H1 (cell line): Measurements from ENCODE around the gene CEP104. TPM values are rescaled to one million over a fixed set of nuclear protein-coding genes. Genes with fewer than 3 reads are reported as not detected.

ENCODE experiments used
- CTCF ChIA-PET: fragments of 300-600 bp; sonication (Branson Sonifier 250); formaldehyde crosslinking; loops from one replicate; lab custom pipeline; 2021; ENCODE audit not compliant: partially characterized antibody; lab: Charles Lee
- POLR2A ChIA-PET: fragments of 300-600 bp; sonication (Branson Sonifier 250); formaldehyde crosslinking; loops from one replicate; lab custom pipeline; 2021; ENCODE audit warnings: inconsistent platforms; ENCODE audit not compliant: partially characterized antibody; lab: Charles Lee
- DNase-seq, 2 experiments: peaks; one replicate each; pipeline versions ENCODE4 v3.0.0 to v3.0.0-alpha.2; 2010 to 2022; ENCODE audit warnings: low spot score in 2 of 2, low read depth in 1 of 2, mixed read lengths in 1 of 2
- FAIRE-seq: peaks from 2 replicates; lab custom pipeline; 2011; peaks lifted over from hg19 to GRCh38; lab: Jason Lieb, UNC
- H2AFZ ChIP-seq: 2 replicates; pipeline ENCODE4 v1.8.1; 2012; ENCODE audit warnings: low read length, inconsistent platforms
- H2AK5ac ChIP-seq: 2 replicates; pipeline ENCODE4 v1.6.1; 2013; ENCODE audit warnings: low read depth, low read length
- H2BK120ac ChIP-seq: replicated peaks from 2 replicates; pipeline ENCODE3; 2013; ENCODE audit warnings: low read depth, low read length, inconsistent platforms
- H2BK12ac ChIP-seq: 2 replicates; pipeline ENCODE4 v1.6.1; 2013; ENCODE audit warnings: low read depth, low read length
- H2BK15ac ChIP-seq: 2 replicates; pipeline ENCODE4 v1.6.1; 2013; ENCODE audit warnings: low read length
- H2BK20ac ChIP-seq: 2 replicates; pipeline ENCODE4 v1.6.1; 2013; ENCODE audit warnings: low read length
- H2BK5ac ChIP-seq: 2 replicates; pipeline ENCODE4 v1.6.1; 2013; ENCODE audit warnings: low read depth, low read length
- H3K14ac ChIP-seq: 2 replicates; pipeline ENCODE4 v1.6.1; 2013; ENCODE audit warnings: inconsistent platforms; ENCODE audit not compliant: insufficient read length
- H3K18ac ChIP-seq: 2 replicates; pipeline ENCODE4 v1.6.1; 2013; ENCODE audit warnings: low read length; ENCODE audit errors: extremely low read depth
- H3K23ac ChIP-seq: 2 replicates; pipeline ENCODE4 v1.6.1; 2013; ENCODE audit warnings: inconsistent platforms; ENCODE audit not compliant: insufficient read length
- H3K23me2 ChIP-seq: 2 replicates; pipeline ENCODE4 v1.6.1; 2013; ENCODE audit warnings: low read depth, low read length
- H3K27ac ChIP-seq: 2 replicates; pipeline ENCODE4 v1.6.1; 2011; ENCODE audit warnings: low read depth, low read length, inconsistent platforms
- H3K27me3 ChIP-seq, 4 experiments: replicated peaks in 1 of 4; 1 replicate in 1 of 4; 2 replicates in 3 of 4; pipeline versions ENCODE4 v1.6.1 to v1.8.1; 2011 to 2013; ENCODE audit warnings: low read length in 3 of 4, mild to moderate bottlenecking in 3 of 4, inconsistent platforms in 2 of 4, mixed read lengths in 2 of 4, moderate library complexity in 1 of 4; ENCODE audit not compliant: control insufficient read depth in 3 of 4, insufficient read depth in 3 of 4; ENCODE audit errors: extremely low read depth in 1 of 4
- H3K36me3 ChIP-seq, 4 experiments: 2 replicates each; pipeline versions ENCODE4 v1.6.1 to v1.8.1; 2011 to 2013; ENCODE audit warnings: mild to moderate bottlenecking in 4 of 4, low read length in 3 of 4, moderate library complexity in 2 of 4, control low read depth in 1 of 4, inconsistent platforms in 1 of 4; ENCODE audit not compliant: insufficient read depth in 4 of 4, control insufficient read depth in 2 of 4
- H3K4ac ChIP-seq: replicated peaks from 2 replicates; pipeline ENCODE3; 2013; ENCODE audit warnings: low read length, low read depth, mixed read lengths, inconsistent platforms; ENCODE audit not compliant: insufficient read length
- H3K4me1 ChIP-seq, 4 experiments: replicated peaks in 1 of 4; 1 replicate in 1 of 4; 2 replicates in 3 of 4; pipeline versions ENCODE4 v1.6.1 to v1.8.1; 2011 to 2013; ENCODE audit warnings: low read length in 3 of 4, inconsistent platforms in 2 of 4, mixed read lengths in 1 of 4; ENCODE audit not compliant: insufficient read depth in 4 of 4, control insufficient read depth in 3 of 4
- H3K4me2 ChIP-seq, 2 experiments: 2 replicates each; pipeline versions ENCODE4 v1.6.1 to v1.8.1; 2011 to 2013; ENCODE audit warnings: low read depth in 2 of 2, low read length in 2 of 2, control low read depth in 1 of 2, inconsistent platforms in 1 of 2, mild to moderate bottlenecking in 1 of 2; ENCODE audit not compliant: insufficient read depth in 1 of 2
- H3K4me3 ChIP-seq, 4 experiments: fragments of 200-600, 300-600 bp in 1 of 4; sonication (generic), shearing (Covaris generic), sonication (Bioruptor Twin) in 1 of 4; 2 replicates each; pipeline versions ENCODE4 v1.5.1 to v1.8.1; 2011 to 2016; ENCODE audit warnings: low read length in 4 of 4, low read depth in 3 of 4, control low read depth in 2 of 4, inconsistent platforms in 2 of 4, mild to moderate bottlenecking in 2 of 4, mixed read lengths in 1 of 4, moderate library complexity in 1 of 4; ENCODE audit not compliant: insufficient read depth in 2 of 4; ENCODE audit errors: extremely low read depth in 1 of 4
- H3K56ac ChIP-seq: replicated peaks from 2 replicates; pipeline ENCODE3; 2013; ENCODE audit warnings: low read depth, mild to moderate bottlenecking, mixed read lengths, low read length, inconsistent platforms; ENCODE audit not compliant: insufficient read length
- H3K79me1 ChIP-seq: 2 replicates; pipeline ENCODE4 v1.6.1; 2013; ENCODE audit warnings: low read depth, low read length, control low read depth
- H3K79me2 ChIP-seq, 2 experiments: 2 replicates each; pipeline versions ENCODE4 v1.6.1 to v1.8.1; 2012 to 2013; ENCODE audit warnings: low read length in 2 of 2, mild to moderate bottlenecking in 2 of 2, inconsistent platforms in 1 of 2; ENCODE audit not compliant: insufficient read depth in 2 of 2, control insufficient read depth in 1 of 2
- H3K9ac ChIP-seq, 4 experiments: replicated peaks in 1 of 4; 1 replicate in 1 of 4; 2 replicates in 3 of 4; pipeline versions ENCODE4 v1.6.1 to v1.8.1; 2011 to 2013; ENCODE audit warnings: low read depth in 3 of 4, low read length in 3 of 4, control low read depth in 2 of 4, mild to moderate bottlenecking in 2 of 4, moderate library complexity in 2 of 4, inconsistent platforms in 1 of 4; ENCODE audit errors: extremely low read depth in 1 of 4
- H3K9me3 ChIP-seq, 2 experiments: 2 replicates each; pipeline versions ENCODE4 v1.6.1 to v1.8.1; 2012 to 2013; ENCODE audit warnings: mild to moderate bottlenecking in 2 of 2, moderate library complexity in 2 of 2, control low read depth in 1 of 2, inconsistent platforms in 1 of 2, low read depth in 1 of 2, low read length in 1 of 2, mixed read lengths in 1 of 2; ENCODE audit not compliant: insufficient read depth in 2 of 2
- H4K20me1 ChIP-seq, 2 experiments: replicated peaks in 1 of 2; 2 replicates each; pipeline versions ENCODE3 to v1.8.1; 2011 to 2013; ENCODE audit warnings: inconsistent platforms in 2 of 2, low read length in 2 of 2, mild to moderate bottlenecking in 1 of 2; ENCODE audit not compliant: insufficient read depth in 2 of 2, control insufficient read depth in 1 of 2
- H4K5ac ChIP-seq: 2 replicates; pipeline ENCODE4 v1.6.1; 2013; ENCODE audit warnings: low read length, low read depth, mixed read lengths, inconsistent platforms; ENCODE audit not compliant: insufficient read length
- H4K8ac ChIP-seq: 2 replicates; pipeline ENCODE4 v1.8.0; 2013; ENCODE audit warnings: mild to moderate bottlenecking, moderate library complexity, low read length, inconsistent platforms; ENCODE audit not compliant: insufficient read depth; ENCODE audit errors: extremely low read depth
- H4K91ac ChIP-seq: replicated peaks from 2 replicates; pipeline ENCODE3; 2013; ENCODE audit warnings: low read length, mixed read lengths, inconsistent platforms; ENCODE audit not compliant: insufficient read length
- ATF3 ChIP-seq: IDR thresholded peaks from 2 replicates; pipeline ENCODE4 v1.6.1; 2011; ENCODE audit warnings: low read depth, mild to moderate bottlenecking, low read length; ENCODE audit not compliant: insufficient read depth
- CHD1 ChIP-seq: IDR thresholded peaks from 2 replicates; pipeline ENCODE4 v1.6.1; 2012; ENCODE audit warnings: low read depth, low read length, improper control_type of control experiment
- EZH2 ChIP-seq: fragments of 200-600 bp; sonication (generic); IDR thresholded peaks from 2 replicates; pipeline ENCODE4 v1.7.1; 2012; ENCODE audit warnings: low read depth, mild to moderate bottlenecking, moderate library complexity, low read length, inconsistent platforms; ENCODE audit not compliant: severe bottlenecking
- FOSL1 ChIP-seq: IDR thresholded peaks from 2 replicates; pipeline ENCODE4 v1.6.1; 2011; ENCODE audit warnings: mild to moderate bottlenecking, low read depth, low read length, moderate library complexity; ENCODE audit not compliant: insufficient read depth
- HDAC6 ChIP-seq: IDR thresholded peaks from one replicate; pipeline ENCODE4 v1.7.1; 2012; ENCODE audit warnings: low read depth, mild to moderate bottlenecking, inconsistent platforms, low read length, moderate library complexity
- POU5F1 ChIP-seq: IDR thresholded peaks from 2 replicates; pipeline ENCODE4 v1.6.1; 2011; ENCODE audit warnings: low read depth, mild to moderate bottlenecking, low read length, moderate library complexity
- SAP30 ChIP-seq: fragments of 300-600 bp; sonication (generic); IDR thresholded peaks from 2 replicates; pipeline ENCODE4 v1.7.1; 2012; ENCODE audit warnings: low read length, moderate library complexity, mild to moderate bottlenecking, inconsistent platforms; ENCODE audit not compliant: insufficient read depth, insufficient replicate concordance
- SIX5 ChIP-seq: IDR thresholded peaks from 2 replicates; pipeline ENCODE4 v1.6.1; 2011; ENCODE audit warnings: mild to moderate bottlenecking, low read depth, low read length
- SRF ChIP-seq: IDR thresholded peaks from 2 replicates; pipeline ENCODE4 v1.6.1; 2011; ENCODE audit warnings: mild to moderate bottlenecking, low read depth, low read length, moderate library complexity
- TAF7 ChIP-seq: optimal IDR thresholded peaks from 2 replicates; pipeline ENCODE3; 2011; ENCODE audit warnings: low read depth, mild to moderate bottlenecking, inconsistent platforms, low read length, moderate library complexity, borderline replicate concordance
- WGBS, 2 experiments: shearing (Covaris generic) in 1 of 2; methylation state at CpG; one replicate each; pipeline versions ENCODE4 v1.1.6 to v1.1.7; 2013 to 2015; ENCODE audit warnings: low lambda C conversion rate in 2 of 2, mixed read lengths in 2 of 2, inconsistent platforms in 1 of 2, low coverage in 1 of 2, missing lambda C conversion rate in 1 of 2; ENCODE audit not compliant: insufficient replicate concordance in 2 of 2, insufficient coverage in 1 of 2, insufficient read length in 1 of 2; ENCODE audit errors: extremely low coverage in 1 of 2, missing lambda C conversion rate in 1 of 2; 5-methylcytosine and 5-hydroxymethylcytosine counted together
- polyA plus RNA-seq, 7 experiments: library from polyadenylated mRNA; depleted of rRNA in 3 of 7; stranded (reverse) in 5 of 7; unstranded in 2 of 7; fragments of >200 nt in 5 of 7; fragments of 200-250 nt in 2 of 7; gene quantifications; 1 replicate in 5 of 7; 2 replicates in 1 of 7; 4 replicates in 1 of 7; pipeline versions ENCODE4 v1.2.1 to v1.2.3, GENCODE V29; 2011 to 2013; ENCODE audit warnings: missing spikeins in 2 of 7, mixed read lengths in 2 of 7
- total RNA-seq: library from RNA; stranded (reverse); fragmentation: NEBNext Ultra II Directional; extraction: Animal tissue kit (Norgen Biotek cat#: 25700); gene quantifications from 2 replicates; pipeline ENCODE4 v1.2.1, GENCODE V29; 2021

Gene CEP104
- total and polyA plus RNA-seq, 2 of the 8 experiments (the other 6 are each of a cell fraction or from before 2014, with no cell fraction given), result 8.0 to 43.9 TPM

- CTCF ChIA-PET, result no interaction called here
- TF ChIP-seq HDAC6 (no peak), FOSL1 (no peak), SIX5 (no peak), ATF3 (no peak), CHD1 (no peak), SRF (no peak), TAF7 (no peak), POU5F1 (no peak), EZH2 (no peak), SAP30 (no peak)
Measured at GRCh38 chr1:3842912-3843311, 14.1 kb downstream of the CEP104 start.

More at GRCh38 chr1:3842912-3843311, 14.1 kb downstream of the CEP104 start:
- Histone ChIP-seq H3K23me2 (no peaks in the 10 kb centered on the region), H4K20me1 (no peaks in the 10 kb centered on the region), H3K4me1 (no peaks in the 10 kb centered on the region), H3K27me3 (no peaks in the 10 kb centered on the region), H2BK120ac (no peak overlapping the region), H2AFZ (no peak overlapping the region), H3K4ac (no peak overlapping the region), H2BK5ac (no peak overlapping the region), H3K14ac (no peak overlapping the region), H3K36me3 (peaks cover 0 to 19% (median 3%) of the 10 kb centered on the region in 4 experiments; a peak in 3 of 8 replicates), H4K8ac (no peak overlapping the region), H2BK12ac (no peak overlapping the region), H4K5ac (no peak overlapping the region), H3K9ac (no peak overlapping the region), H3K27ac (no peak overlapping the region), H2AK5ac (no peak overlapping the region), H3K79me1 (no peaks in the 10 kb centered on the region), H3K4me2 (no peak overlapping the region), H3K56ac (no peak overlapping the region), H3K4me3 (no peak overlapping the region), H2BK20ac (no peak overlapping the region), H4K91ac (no peak overlapping the region), H2BK15ac (no peak overlapping the region), H3K79me2 (no peaks in the 10 kb centered on the region), H3K18ac (no peak overlapping the region), H3K9me3 (no peaks in the 10 kb centered on the region), H3K23ac (no peak overlapping the region)
- POLR2A ChIA-PET, result interaction anchor here (0.7 kb wide), 1 partner anchor 26 kb away, joined by 3 read pairs; no protein-coding TSS in a partner anchor
- no peak for FAIRE-seq
- DNase-seq, result no peak
- 86% methylated on average over 9 of the region's 9 CpGs; no CpG with 5 or more reads in 1 of the 2 experiments for WGBS, 2 experiments
